Stimulated activated CD8-positive, alpha-beta memory T cell treated with anti-CD3 and anti-CD28 coated beads, Interleukin-12 subunit alpha, Interleukin-12 subunit beta, amount 100 ng/mL, for 1 hour (primary cell): ENCODE results near the gene USE1.
A peak's percentile ranks its signal among the peaks of the same experiment; 100 is the strongest.

ENCODE experiments used
- DNase-seq: peaks from one replicate; pipeline ENCODE4 v3.0.0-alpha.2; 2020; ENCODE audit warnings: low read depth

The USE1 gene

DNA sequence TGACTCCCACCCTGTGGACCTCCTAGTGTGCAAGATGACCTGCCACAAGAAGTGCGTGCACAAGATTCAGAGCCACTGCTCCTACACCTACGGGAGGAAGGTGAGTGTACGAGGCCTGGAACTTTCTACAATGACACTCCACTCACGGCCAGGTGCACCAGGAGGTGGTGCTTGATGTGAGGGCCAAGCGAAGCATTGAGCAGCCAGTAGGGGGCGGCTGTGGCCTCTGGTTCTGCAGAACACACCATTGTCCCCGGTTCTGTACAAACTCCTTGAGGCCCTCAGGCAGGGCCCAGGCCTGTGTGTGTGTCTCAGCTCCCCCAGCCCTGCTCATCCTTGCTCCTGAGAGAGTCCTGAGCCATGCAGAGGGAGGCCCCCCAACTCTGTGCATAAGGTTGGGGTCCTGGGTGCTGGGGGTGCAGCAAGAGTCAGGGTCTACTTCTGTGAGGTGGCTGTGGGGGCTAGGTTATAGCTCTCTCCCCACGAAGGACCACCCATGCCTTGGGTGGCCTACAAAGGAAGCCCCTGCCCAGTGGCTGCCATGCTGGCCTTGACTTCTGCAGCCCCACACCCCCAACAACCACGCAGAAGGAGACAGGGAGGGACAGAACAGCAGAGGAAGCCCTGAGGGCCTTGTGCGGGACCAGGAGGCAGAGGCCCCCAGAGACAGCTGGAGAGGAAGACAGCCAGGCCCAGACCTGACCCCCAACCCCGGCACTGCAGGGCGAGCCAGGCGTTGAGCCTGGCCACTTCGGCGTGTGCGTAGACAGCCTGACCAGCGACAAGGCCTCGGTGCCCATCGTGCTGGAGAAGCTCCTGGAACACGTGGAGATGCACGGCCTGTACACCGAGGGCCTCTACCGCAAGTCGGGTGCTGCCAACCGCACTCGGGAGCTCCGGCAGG lies 9.7 kb upstream of the USE1 start:
- DNase-seq: peak; percentile 40

GRCh38 chr19:17206736-17207581 lies 8.2 kb upstream of the USE1 start:
- DNase-seq: no peak

DNA sequence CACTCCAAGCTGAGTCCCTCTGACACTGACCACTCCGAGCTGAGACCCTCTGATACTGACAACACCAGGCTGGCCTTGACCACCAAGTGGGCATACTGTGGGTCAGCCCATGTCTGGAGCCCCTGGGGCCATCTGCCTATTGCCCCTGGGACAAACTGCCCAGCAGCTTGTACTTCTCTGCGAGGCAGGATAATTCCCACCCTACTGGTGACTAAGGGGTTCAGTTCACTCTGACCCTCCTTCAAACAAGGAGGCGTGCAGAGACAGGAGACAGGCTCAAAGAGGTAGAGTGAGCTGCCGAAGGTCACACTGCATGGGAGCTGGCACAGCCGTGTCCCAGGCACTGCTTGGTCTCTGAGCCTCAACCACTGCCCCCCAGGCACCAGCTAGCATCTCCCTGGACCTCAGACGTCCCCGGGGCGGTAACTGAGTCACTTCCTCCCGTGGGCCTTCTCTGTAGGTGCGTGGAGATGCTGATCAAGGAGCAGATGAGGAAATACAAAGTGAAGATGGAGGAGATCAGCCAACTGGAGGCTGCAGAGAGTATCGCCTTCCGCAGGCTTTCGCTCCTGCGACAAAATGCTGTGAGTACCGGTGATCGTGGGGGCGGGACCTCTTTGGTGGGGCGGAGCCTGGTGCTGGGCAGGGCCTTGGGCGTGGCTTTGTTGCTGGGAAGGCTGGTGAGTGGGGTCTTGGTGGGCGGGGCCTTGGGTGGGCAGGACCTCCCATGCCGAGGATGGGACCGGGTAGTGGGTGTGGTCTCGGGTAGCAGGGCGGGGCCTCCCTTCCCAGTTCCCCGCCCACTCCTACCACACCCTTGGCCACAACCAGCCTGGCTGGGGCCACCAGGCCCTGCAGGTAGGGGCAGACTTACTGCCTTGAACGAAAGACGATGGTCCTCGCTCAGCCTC lies 5.8 kb upstream of the USE1 start:
- DNase-seq: no peak

DNA sequence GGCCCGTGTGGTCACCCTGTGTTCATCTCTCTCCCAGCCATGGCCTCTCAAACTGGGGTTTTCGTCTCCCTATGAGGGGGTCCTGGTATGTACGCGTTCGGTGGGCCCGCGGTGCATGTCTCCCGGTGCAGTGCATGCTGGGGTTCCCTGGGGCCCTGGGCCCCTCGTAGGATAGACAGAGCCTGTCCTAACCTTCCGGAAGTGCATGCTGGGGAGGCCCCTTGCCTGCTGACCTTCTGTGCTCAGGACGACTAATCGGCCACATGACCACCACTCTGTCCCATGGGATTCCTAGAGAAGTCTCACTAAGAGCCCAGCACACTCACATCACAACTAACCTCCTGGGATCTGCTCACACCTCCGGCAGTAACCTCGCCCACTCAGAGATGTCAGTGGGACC lies 4.9 kb upstream of the USE1 start:
- no peak for DNase-seq

- no peak for DNase-seq
These were observed 3.4 kb upstream of the USE1 start for GRCh38 chr19:17211547-17212446.

GRCh38 chr19:17213334-17213733 lies 1.8 kb upstream of the USE1 start:
- no peak for DNase-seq

GRCh38 chr19:17214508-17215126 lies 540 bp upstream of the USE1 start:
- DNase-seq: no peak

GRCh38 chr19:17216058-17216670 lies 1.0 kb downstream of the USE1 start:
- DNase-seq: no peak

GRCh38 chr19:17219286-17219685 lies 4.1 kb downstream of the USE1 start:
- no peak for DNase-seq

DNA sequence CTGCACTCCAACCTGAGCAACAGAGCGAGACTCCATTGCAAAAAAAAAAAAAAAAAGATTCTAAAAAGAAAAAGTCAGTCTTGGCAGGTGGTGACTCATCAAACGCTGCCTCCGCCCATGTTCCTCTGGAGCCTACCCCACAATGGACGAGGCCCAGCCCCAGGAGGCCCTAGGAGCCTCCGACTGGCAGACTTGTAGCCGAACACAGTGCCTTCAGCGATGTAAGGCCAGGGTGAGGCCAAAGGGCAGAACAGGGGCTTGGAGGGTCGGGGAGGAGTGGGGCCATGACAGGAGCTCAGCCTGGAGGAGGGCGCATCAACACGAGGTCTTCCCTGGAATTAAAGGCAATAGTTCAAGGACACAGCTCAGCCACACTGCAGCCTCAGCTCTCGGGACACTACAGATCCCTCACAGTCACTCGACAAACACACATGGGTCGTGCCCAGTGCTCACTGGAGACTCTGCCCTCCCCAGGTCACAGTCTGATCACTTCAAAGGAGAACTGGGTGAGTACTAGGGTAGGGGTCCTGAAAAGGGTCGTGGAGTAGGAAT lies 5.1 kb downstream of the USE1 start:
- no peak for DNase-seq

DNA sequence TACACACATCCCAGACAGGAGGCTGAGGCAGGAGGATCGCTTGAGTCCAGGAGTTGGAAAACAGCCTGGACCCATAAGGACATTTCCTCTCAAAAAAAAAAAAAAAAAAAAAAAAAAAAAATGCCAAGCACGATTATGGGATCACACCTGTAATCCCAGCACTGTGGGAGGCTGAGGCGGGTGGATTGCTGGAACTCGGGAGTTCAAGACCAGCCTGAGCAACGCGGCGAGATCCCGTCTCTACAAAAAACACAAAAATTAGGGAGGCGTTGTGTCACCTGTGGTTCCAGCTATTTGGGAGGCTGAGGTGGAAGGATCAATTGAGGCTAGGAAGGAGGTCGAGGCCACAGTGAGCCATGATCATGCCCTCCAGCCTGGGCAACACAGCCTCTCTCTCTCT lies 9.9 kb downstream of the USE1 start:
- DNase-seq: no peak

DNA sequence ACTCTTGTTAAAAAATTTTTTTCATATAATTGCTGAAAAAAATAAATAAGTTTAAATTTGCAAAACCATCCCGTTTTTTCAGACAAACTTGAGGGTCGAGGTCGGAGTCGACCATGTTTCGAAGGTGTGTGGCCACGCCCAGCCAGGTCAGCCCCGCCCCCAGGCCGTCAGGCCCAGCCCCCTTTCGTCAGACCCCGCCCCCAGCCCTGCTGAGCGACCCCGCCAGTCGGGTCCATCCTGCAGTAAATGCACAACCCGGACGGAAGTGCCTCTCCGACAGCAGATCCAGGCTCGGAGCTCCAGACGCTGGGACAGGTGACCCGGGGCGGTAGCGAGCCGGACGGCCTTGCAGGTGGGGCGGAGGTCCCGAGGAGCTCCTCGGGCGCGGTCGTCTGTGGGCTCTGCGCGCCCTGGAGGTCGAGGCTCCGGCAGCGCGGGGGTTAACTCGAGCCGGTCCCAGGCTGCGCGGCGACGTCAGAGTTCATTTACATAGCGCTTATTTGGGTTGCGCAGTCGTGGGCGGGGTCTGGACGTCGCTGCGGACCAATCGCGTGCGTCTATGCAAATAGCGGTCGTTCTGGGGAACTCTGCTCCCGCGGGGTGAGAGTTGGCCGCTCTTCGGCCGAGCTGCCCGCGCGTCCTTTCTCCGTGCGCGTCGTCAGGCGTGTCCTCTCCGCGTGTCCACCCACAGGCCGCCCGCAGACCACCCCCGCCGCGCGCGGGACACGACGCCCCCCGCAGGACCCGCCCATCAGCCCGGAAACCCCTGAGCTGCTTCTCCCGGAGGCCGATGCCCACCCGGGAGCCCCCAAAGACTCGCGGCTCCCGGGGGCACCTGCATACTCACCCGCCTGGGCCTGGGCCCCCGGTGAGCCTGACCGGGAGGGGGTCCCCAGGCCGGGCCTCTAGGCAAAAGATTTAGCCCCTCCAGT lies 11.1 kb downstream of the USE1 start, which contains the start of gene OCEL1:
TSS of gene OCEL1 (plus strand) at position 225 of the 932 bp plus-strand sequence. CDS start at position 247, 22 bp downstream.
- DNase-seq: peak; percentile 94

DNA sequence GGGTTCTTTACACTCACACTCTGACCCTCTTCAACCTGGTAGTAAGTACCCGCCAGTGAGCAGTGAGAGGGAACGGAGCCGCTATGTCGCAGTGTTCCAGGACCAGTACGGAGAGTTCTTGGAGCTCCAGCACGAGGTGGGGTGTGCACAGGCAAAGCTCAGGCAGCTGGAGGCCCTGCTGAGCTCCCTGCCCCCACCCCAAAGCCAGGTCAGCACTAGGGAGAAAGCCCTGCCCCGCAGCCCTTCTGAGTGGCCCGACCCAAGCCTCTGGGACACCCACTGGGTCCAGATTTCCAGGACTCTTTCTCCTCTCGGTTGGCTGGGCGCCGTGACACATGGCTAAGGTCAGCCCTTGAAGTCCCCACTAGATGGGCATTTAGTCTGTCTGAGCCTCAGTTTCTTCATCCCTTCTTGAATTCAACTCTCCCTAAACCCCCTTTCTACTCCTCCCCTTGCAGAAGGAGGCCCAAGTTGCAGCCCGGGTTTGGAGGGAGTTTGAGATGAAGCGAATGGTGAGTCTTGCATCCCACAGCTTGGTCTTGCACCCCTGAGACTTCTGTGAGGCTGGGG lies 12.7 kb downstream of the USE1 start:
- no peak for DNase-seq

DNA sequence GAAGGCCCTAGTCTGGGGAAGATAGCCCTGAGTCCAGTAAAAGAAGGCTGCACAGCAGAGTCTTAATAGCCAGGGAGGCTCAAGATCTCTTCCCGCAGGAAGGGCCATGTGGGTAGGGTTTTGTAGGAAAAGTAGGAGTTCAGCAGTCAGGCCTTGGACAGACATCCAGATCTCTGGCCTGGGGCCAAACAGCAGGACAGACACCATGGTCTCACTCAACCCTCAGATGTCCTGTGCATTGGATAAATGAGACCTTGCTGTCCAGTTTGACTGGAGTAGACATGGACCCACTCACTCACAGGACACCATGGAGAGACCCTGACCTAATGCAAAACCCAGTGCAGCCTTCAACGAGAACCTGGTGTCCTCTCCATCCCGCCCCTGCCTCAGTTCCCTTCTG lies 14.7 kb downstream of the USE1 start:
- DNase-seq: no peak

DNA sequence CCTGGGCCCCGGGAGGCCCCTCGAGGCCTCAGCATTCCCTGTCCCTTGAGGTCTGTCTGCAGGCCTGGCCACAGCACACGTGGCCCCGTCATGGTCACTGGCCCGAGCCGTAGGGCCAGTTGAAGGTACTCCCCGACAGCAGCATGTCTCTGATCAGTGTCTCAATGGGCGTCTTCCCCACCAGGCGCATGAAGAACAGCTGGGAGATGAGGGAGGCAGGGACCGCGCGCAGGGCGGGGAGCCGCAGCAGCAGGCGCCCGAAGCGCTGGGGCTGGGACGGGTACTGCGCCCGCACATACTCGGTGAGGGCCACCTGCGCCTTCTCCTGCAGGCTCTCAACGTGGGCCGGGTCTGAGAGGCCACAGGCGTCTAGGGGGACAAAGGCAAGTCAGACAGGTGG lies 17.1 kb downstream of the USE1 start:
- DNase-seq: no peak

GRCh38 chr19:17234911-17235299 lies 19.7 kb downstream of the USE1 start:
- DNase-seq: no peak

DNA sequence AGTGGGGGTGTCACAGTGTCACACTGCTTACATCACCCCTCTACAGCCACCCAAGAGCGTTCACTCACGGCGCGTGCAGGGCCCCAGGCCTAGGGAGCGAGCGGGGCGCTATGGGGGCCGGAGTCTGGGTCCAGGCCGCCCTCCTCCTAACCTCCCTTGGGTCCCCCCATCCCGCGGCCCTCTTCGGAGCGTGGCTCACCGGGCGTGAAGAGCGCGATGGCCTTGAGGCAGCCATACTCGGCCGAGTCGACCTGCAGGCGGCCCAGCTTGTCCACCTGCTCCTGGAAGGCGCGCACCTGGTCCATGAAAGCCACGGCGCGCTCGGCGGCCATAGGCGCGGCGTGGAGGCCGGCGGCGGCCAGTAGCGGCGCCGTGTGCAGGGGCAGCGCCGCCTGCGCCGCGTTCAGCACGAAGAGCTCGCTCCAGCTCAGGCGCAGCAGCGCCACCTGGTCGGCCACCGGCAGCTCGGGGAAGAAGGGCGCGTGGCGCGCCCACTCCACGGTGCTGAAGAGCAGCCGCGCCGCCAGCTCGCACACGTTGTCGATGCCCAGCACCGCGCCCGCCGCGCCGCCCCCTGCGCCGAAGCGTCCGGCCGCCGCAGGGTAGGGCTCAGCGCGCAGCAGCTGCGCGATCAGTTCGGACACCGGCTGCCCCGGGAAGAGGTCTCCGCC lies 20.3 kb downstream of the USE1 start:
- peak; percentile 60 for DNase-seq
